T-helper 2 cell treated with Interferon-gamma antibody and Interleukin-4, amounts not matched to agents 5 μg/mL and 100 μg/mL, for 36 hours (primary cell): ENCODE measurements around the gene CFAP97D1.
"Not testable (repeated sequence)": the region's sequence is repeated elsewhere in the genome, so short reads cannot be mapped to it uniquely, and the experiment has no call there.

Source experiments
- DNase-seq: peaks from one replicate; pipeline ENCODE4 v3.0.0; 2021; ENCODE audit warnings: low spot score
- H3K27ac Mint-ChIP-seq: one replicate; pipeline ENCODE4 v1.8.0; 2021; ENCODE audit warnings: mild to moderate bottlenecking, mixed read lengths
- H3K27me3 Mint-ChIP-seq: one replicate; pipeline ENCODE4 v1.8.0; 2021; ENCODE audit warnings: low read depth, mixed read lengths
- H3K36me3 Mint-ChIP-seq: one replicate; pipeline ENCODE4 v1.8.0; 2021; ENCODE audit warnings: low read depth, mixed read lengths
- H3K4me1 Mint-ChIP-seq: one replicate; pipeline ENCODE4 v1.8.0; 2021; ENCODE audit warnings: low read depth, mixed read lengths
- H3K4me3 Mint-ChIP-seq: one replicate; pipeline ENCODE4 v1.8.0; 2022; ENCODE audit warnings: mild to moderate bottlenecking, moderate library complexity, mixed read lengths
- H3K9me3 Mint-ChIP-seq: one replicate; pipeline ENCODE4 v1.8.0; 2021; ENCODE audit warnings: mixed read lengths

Gene CFAP97D1

DNA sequence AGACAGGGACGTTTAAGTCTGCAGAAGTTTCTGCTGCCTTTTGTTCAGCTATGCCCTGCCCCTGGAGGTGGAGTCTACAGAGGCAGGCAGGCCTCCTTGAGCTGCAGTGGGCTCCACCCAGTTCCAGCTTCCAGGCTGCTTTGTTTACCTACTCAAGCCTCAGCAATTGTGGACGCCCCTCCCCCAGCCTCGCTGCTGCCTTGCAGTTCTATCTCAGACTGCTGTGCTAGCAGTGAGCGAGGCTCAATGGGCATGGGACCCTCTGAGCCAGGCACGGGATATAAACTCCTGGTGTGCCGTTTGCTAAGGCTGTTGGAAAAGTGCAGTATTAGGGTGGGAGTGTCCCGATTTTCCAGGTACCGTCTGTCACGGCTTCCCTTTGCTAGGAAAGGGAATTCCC is 17.8 kb downstream of the CFAP97D1 start:
- H3K36me3 Mint-ChIP-seq, H3K27ac Mint-ChIP-seq, DNase-seq, H3K4me3 Mint-ChIP-seq, H3K4me1 Mint-ChIP-seq, H3K9me3 Mint-ChIP-seq: not testable (repeated sequence)
- peaks cover 46% of the 10 kb centered on the region for H3K27me3 Mint-ChIP-seq

DNA sequence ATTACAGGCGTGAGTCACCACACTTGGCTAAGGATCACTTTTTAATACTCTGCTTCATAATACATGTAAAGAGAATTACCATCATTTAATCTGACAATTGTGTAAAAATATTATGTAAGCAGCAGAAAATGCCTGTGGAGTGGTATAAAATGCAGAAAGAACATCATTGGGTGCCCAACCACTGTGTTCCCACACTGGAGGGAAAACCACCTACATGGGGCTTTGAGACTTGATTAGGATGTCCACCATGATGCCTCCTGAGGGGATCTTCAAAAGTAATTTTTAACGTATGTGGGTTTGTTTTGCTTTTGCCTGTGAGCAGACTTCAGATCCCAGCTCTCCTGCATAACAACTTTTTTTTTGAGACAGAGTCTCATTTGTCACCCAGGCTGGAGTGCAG is 18.8 kb downstream of the CFAP97D1 start:
- Mint-ChIP-seq H3K27me3 (peaks cover 44% of the 10 kb centered on the region), H3K9me3 (no peaks in the 10 kb centered on the region), H3K36me3 (no peaks in the 10 kb centered on the region), H3K27ac (no peak overlapping the region), H3K4me3 (no peak overlapping the region), H3K4me1 (no peaks in the 10 kb centered on the region)
- DNase-seq, result no peak

- peaks cover 44% of the 10 kb centered on the region for H3K27me3 Mint-ChIP-seq
- no peaks in the 10 kb centered on the region for H3K36me3 Mint-ChIP-seq
- H3K4me1 Mint-ChIP-seq, result no peaks in the 10 kb centered on the region
- no peaks in the 10 kb centered on the region for H3K9me3 Mint-ChIP-seq
- H3K27ac Mint-ChIP-seq, result no peak overlapping the region
- DNase-seq, result no peak
- H3K4me3 Mint-ChIP-seq, result no peak overlapping the region
These were observed 20.5 kb downstream of the CFAP97D1 start for GRCh38 chr17:43800736-43801135.

DNA sequence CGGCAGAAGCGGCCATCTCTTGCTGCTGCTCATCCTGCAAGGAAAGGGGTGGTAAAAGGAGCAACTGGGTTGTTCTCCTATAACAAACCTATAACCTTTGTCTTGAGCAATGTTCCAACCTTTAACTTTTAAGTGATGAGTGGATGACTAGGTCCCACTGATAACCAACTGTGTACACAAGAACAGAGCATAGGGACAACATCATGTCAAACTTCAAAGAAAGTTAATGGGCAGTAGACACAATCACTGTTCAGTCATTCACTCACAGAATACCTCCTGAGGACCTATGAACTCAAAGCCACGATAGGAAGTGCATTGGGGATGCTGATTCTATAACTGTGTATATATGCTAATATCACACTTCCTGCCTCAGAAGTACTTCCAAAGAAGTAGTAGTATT is 21.6 kb downstream of the CFAP97D1 start:
- Mint-ChIP-seq H3K4me3 (no peak overlapping the region), H3K27ac (no peak overlapping the region), H3K27me3 (peaks cover 37% of the 10 kb centered on the region), H3K4me1 (no peaks in the 10 kb centered on the region), H3K9me3 (no peaks in the 10 kb centered on the region), H3K36me3 (no peaks in the 10 kb centered on the region)
- no peak for DNase-seq

- H3K4me3 Mint-ChIP-seq, result no peak overlapping the region
- no peaks in the 10 kb centered on the region for H3K36me3 Mint-ChIP-seq
- no peaks in the 10 kb centered on the region for H3K4me1 Mint-ChIP-seq
- H3K9me3 Mint-ChIP-seq, result no peaks in the 10 kb centered on the region
- no peak for DNase-seq
- no peak overlapping the region for H3K27ac Mint-ChIP-seq
- H3K27me3 Mint-ChIP-seq, result peaks cover 34% of the 10 kb centered on the region
These were observed 23.5 kb downstream of the CFAP97D1 start for GRCh38 chr17:43803758-43804157.

GRCh38 chr17:43805117-43805516 is 24.9 kb downstream of the CFAP97D1 start:
- no peak for DNase-seq
- Mint-ChIP-seq H3K27me3 (peaks cover 30% of the 10 kb centered on the region), H3K4me3 (no peak overlapping the region), H3K9me3 (no peaks in the 10 kb centered on the region), H3K36me3 (no peaks in the 10 kb centered on the region), H3K4me1 (no peaks in the 10 kb centered on the region), H3K27ac (no peak overlapping the region)

DNA sequence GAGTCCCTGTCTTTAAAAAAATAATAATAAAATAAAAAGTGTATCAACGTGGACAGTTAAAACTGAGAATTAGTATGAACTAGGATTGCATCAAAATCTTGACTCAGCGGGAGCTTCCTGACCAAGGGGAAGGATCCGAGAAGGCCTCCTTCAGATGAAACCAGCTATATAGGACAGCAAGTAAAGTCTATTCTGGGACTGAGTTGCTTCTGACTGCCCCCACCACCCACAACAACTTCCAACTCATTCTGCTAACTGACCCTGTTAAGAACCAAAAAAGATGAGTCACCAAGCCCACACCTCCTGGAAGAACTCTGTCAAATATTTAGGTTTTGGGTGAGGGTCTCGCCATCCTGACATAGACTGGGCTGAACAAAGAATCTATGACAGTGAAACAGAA is 27.8 kb downstream of the CFAP97D1 start:
- no peak for DNase-seq
- H3K27me3 Mint-ChIP-seq, result peaks cover 20% of the 10 kb centered on the region
- no peak overlapping the region for H3K4me3 Mint-ChIP-seq
- H3K4me1 Mint-ChIP-seq, result no peaks in the 10 kb centered on the region
- no peaks in the 10 kb centered on the region for H3K36me3 Mint-ChIP-seq
- no peak overlapping the region for H3K27ac Mint-ChIP-seq
- H3K9me3 Mint-ChIP-seq, result no peaks in the 10 kb centered on the region

DNA sequence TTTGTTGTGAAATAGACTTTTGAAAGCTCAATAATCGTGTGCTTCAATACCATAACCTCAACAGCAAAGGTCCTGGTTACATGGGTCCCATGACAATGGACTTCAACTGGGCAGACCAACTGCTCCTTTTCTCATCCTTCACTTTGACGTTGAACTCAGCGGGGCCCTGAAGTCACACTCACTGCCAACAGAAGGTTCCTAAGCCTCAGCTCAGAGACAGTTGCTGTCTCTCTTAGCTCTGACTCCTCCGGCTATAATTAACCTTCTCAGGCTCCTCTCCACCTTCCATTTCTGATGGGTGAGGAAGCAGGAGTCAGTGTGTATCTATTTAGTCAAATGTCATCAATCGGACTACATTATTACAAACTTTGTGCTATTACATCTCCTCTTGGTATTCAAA is 28.9 kb downstream of the CFAP97D1 start:
- Mint-ChIP-seq H3K4me1 (no peaks in the 10 kb centered on the region), H3K9me3 (no peaks in the 10 kb centered on the region), H3K27ac (no peak overlapping the region), H3K36me3 (no peaks in the 10 kb centered on the region), H3K4me3 (no peak overlapping the region), H3K27me3 (peaks cover 17% of the 10 kb centered on the region)
- no peak for DNase-seq

DNA sequence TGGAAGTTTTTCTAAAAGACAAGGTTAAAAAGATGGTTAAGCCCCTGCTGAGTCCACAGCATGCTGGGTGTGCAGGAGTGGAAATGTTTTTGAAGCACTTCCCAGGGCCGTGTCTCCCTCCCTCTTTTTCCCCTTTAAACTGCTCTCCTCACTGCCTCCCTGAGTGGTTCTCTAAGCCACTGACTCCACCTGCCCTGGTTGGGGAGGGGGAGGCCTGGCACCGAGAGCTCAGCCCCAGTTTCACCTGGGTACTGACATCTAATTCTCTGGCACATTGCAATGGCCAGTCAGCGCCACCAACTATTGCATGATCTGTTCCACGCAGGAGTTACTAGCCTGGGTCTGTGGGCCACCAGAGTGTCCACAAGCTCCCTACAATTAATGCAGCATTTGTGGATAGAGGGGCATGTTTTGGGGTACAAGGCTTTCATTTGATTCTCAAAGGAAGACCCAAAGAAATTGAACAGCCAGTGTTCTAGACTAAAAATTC is 30.0 kb downstream of the CFAP97D1 start:
- Mint-ChIP-seq H3K9me3 (no peaks in the 10 kb centered on the region), H3K36me3 (no peaks in the 10 kb centered on the region), H3K4me3 (no peak overlapping the region), H3K27me3 (peaks cover 12% of the 10 kb centered on the region), H3K4me1 (no peaks in the 10 kb centered on the region), H3K27ac (no peak overlapping the region)
- DNase-seq, result no peak

DNA sequence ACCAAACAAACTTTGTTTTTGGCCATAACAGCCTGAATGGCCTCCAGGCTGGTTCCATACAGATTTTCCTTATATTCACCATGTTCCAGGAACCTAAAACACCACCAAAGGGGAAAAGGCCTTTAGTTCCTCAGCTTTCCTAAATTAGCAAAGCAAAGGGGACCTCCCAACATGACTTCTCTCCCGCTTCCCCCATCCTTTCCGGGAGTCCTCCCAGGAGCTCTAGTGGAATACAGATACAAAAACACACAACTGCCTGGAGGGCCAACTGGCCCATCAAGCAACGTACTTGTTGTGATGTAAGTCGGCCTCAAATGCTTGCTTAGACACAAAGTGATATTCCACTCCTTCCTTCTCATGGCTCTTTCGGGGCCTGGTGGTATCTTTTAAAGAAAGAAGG is 30.6 kb downstream of the CFAP97D1 start:
- H3K27ac Mint-ChIP-seq, result no peak overlapping the region
- H3K27me3 Mint-ChIP-seq, result peaks cover 8% of the 10 kb centered on the region
- no peaks in the 10 kb centered on the region for H3K36me3 Mint-ChIP-seq
- no peak overlapping the region for H3K4me3 Mint-ChIP-seq
- H3K9me3 Mint-ChIP-seq, result no peaks in the 10 kb centered on the region
- H3K4me1 Mint-ChIP-seq, result no peaks in the 10 kb centered on the region
- DNase-seq, result no peak

DNA sequence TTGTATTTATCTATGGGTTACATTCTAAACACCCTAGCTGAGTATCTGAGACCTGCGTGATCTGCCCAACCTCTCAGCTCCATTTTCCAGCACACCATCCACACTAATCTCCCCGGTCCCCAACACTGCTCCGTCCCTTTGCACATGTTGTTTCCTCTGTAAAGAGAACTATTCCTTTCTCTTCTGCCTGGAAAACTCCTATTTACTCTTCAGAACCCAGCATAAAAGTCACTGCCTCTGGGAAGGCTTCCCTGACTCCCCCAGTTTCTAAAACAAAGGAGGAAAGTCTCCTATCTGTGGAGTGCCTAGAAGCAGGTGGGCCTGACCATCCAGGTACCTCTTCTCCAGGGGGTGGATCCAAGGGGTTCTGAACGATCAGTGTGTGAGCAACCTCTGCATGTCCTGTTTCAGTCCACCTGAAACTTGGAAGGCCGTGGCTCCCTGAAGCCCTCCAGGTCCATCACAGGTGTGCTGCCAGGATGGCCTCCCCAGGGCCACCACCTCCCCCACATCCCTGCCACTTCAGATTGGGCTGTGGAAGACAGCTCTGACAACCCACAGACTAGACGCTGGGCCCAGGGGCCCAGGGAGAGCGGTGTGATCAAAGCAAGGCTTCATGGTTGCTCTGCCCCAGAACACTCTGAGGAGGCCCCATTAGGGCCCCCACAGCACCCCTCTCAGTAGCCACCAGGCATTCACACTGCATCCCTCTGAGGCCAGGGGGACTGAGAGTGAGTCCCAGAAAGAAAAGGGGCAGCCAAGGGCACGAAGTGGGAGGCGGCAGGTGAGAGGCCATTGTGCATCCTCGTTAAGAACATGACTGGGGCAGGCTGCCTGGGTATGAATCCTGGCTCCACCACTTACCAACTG is 32.4 kb downstream of the CFAP97D1 start:
- H3K36me3 Mint-ChIP-seq, result no peaks in the 10 kb centered on the region

GRCh38 chr17:43813386-43813785 is 33.2 kb downstream of the CFAP97D1 start:
- Mint-ChIP-seq H3K9me3 (no peaks in the 10 kb centered on the region), H3K36me3 (no peaks in the 10 kb centered on the region), H3K4me3 (no peak overlapping the region), H3K27me3 (peaks cover 4% of the 10 kb centered on the region), H3K27ac (no peak overlapping the region), H3K4me1 (no peaks in the 10 kb centered on the region)
- DNase-seq, result no peak

More for the DNA sequence above, 32.4 kb downstream of the CFAP97D1 start:
- no peaks in the 10 kb centered on the region for H3K4me1 Mint-ChIP-seq
- H3K4me3 Mint-ChIP-seq, result no peak overlapping the region
- no peaks in the 10 kb centered on the region for H3K9me3 Mint-ChIP-seq
- H3K27me3 Mint-ChIP-seq, result peaks cover 4% of the 10 kb centered on the region
- H3K27ac Mint-ChIP-seq, result no peak overlapping the region
- no peak for DNase-seq

- Mint-ChIP-seq H3K9me3 (no peaks in the 10 kb centered on the region), H3K4me1 (no peaks in the 10 kb centered on the region)
These were observed 33.8 kb downstream of the CFAP97D1 start for GRCh38 chr17:43814026-43814425.

GRCh38 chr17:43814714-43815113 is 34.5 kb downstream of the CFAP97D1 start:
- no peaks in the 10 kb centered on the region for H3K36me3 Mint-ChIP-seq
- no peak overlapping the region for H3K27ac Mint-ChIP-seq
- no peak for DNase-seq
- H3K4me3 Mint-ChIP-seq, result no peak overlapping the region
- no peaks in the 10 kb centered on the region for H3K4me1 Mint-ChIP-seq
- no peaks in the 10 kb centered on the region for H3K9me3 Mint-ChIP-seq
- H3K27me3 Mint-ChIP-seq, result peaks cover 4% of the 10 kb centered on the region

More at GRCh38 chr17:43814026-43814425, 33.8 kb downstream of the CFAP97D1 start:
- Mint-ChIP-seq H3K27me3 (peaks cover 4% of the 10 kb centered on the region), H3K36me3 (no peaks in the 10 kb centered on the region), H3K4me3 (no peak overlapping the region), H3K27ac (no peak overlapping the region)
- DNase-seq, result no peak
